Measurements from ENCODE around the gene GCHFR.

Gene GCHFR

DNA sequence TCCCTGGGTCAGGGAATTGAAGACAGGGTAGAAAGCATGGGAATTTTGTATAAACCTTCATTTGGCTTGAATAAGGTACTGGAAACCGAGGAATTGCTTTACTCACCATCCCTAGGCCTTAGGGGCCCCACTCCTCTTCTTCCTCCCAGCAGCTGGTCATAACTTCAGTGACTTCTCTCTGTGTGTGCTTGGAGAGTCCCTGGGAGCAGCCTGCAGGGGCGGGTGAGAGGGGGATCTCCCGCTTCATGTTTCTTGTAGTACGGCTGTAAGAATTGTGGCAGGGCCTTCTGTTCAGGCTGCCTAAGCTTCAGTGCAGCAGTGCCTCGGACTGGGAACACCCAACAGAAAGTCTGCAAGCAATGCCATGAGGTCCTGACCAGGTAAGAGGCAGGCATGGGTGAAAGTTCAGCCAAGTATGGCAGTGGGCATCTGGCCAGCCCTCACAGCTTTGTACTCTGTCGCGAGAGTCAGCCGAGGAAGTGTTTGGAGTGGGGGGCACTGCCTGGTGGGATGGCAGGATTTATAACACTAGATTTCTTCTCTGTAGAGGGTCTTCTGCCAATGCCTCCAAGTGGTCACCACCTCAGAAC, 45.1 kb downstream of the GCHFR start (continued):
- TF ChIP-seq PRDM10 (tag by site-specific recombination; IDR thresholded peaks at IDR 0.05) = no peak

- no peaks in the 10 kb centered on the region for H3K9me3 ChIP-seq (ENCODE audit: control insufficient read depth, insufficient read depth, low read depth, low read length)
- no peak overlapping the region for H3K4me3 ChIP-seq (ENCODE audit: low read depth, low read length)
- ChIA-PET POLR2A (no interaction called here), CTCF (interaction anchor here (0.7 to 2.1 kb wide), 2 partner anchors 45 to 47 kb away, joined by 4 to 5 read pairs; no protein-coding TSS in a partner anchor)
- H3K36me3 ChIP-seq (ENCODE audit: control insufficient read depth in 2 of 2, insufficient read depth in 1 of 2, low read length in 2 of 2) = peaks cover 0 to 45% of the 10 kb centered on the region in 2 experiments; a peak in 1 of 3 replicates
- TF ChIP-seq ZNF600 (tag by site-specific recombination; IDR thresholded peaks at IDR 0.05) (no peak), GFI1B (tag by site-specific recombination; IDR thresholded peaks at IDR 0.05) (no peak)
- no peaks in the 10 kb centered on the region for H3K4me1 ChIP-seq (ENCODE audit: control insufficient read depth, insufficient read depth, low read length)
- no peak overlapping the region for H3K27ac ChIP-seq (ENCODE audit: extremely low read depth, low read depth, low read length)
Measured at GRCh38 chr15:40812721-40813425, 49.0 kb downstream of the GCHFR start.

GRCh38 chr15:40815042-40815698, 51.3 kb downstream of the GCHFR start:
- ChIA-PET CTCF (interaction anchor here (0.7 to 0.9 kb wide), 2 partner anchors 45 to 48 kb away, joined by 3 read pairs; no protein-coding TSS in a partner anchor), POLR2A (interaction anchor here (0.5 to 1.3 kb wide), 2 partner anchors 9 to 72 kb away, joined by 5 to 9 read pairs; partner anchors contain the start of genes DNAJC17 and ZFYVE19)
- Histone ChIP-seq H3K9me3 (ENCODE audit: control insufficient read depth, insufficient read depth, low read depth, low read length) (no peaks in the 10 kb centered on the region), H3K36me3 (ENCODE audit: control insufficient read depth in 2 of 2, insufficient read depth in 1 of 2, low read length in 2 of 2) (peaks cover 0 to 40% of the 10 kb centered on the region in 2 experiments; a peak in 1 of 3 replicates), H3K27ac (ENCODE audit: extremely low read depth, low read depth, low read length) (no peak overlapping the region), H3K4me3 (ENCODE audit: low read depth, low read length) (no peak overlapping the region), H3K4me1 (ENCODE audit: control insufficient read depth, insufficient read depth, low read length) (no peaks in the 10 kb centered on the region)
- no peak for TF ChIP-seq ZSCAN18 (tag by site-specific recombination; IDR thresholded peaks at IDR 0.05)
- no peak for TF ChIP-seq TRIM28 (IDR thresholded peaks at IDR 0.05; ENCODE audit: borderline replicate concordance, low read length)
- no peak for TF ChIP-seq ZFP3 (tag by site-specific recombination; IDR thresholded peaks at IDR 0.05; ENCODE audit: low read depth)
- no peak for TF ChIP-seq KLF17 (tag by site-specific recombination; IDR thresholded peaks at IDR 0.05)
- peak; percentile 10; the same call in 1 of the 2 replicates for TF ChIP-seq GLIS1 (tag by site-specific recombination; IDR thresholded peaks at IDR 0.05)
- no peak for TF ChIP-seq ZNF174 (tag by site-specific recombination; IDR thresholded peaks at IDR 0.05)
- TF ChIP-seq ZNF2 (tag by site-specific recombination; IDR thresholded peaks at IDR 0.05) = no peak

Data from HEK293 (cell line).